ENCODE results near the gene SLC13A4.
A peak's percentile ranks its signal among the peaks of the same experiment; 100 is the strongest.

SLC13A4 gene

DNA sequence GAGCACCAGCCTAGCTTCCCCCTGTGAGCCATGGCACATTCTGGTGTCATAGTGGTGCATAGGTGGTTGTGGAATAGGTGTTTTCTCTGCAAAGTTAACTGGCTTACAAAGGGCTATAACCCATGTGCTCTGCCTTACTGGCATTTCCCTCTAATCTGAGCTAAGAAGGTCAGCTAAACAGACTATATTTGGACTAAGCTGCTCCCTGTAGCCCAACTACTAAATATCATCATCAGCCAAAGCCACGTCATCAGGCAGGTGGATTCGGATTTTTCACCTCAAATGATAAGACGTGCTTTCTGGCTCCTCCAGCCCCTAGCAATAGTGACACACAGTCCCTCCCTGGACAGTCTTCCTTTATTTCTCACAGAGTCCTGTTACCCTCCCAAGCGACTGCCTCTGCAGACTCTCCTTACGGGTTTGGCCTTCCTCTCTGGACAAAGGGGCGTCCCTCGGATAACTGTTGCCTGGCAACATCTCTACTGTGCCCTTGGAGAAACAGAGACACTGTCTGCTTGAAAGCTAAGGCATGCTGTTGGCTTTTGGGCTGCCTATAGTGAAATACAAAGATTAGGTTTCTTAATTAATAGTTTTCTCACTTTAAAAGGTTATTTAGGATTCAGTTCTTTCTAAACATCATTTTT lies 9.1 kb downstream of the SLC13A4 start:
- no peak for DNase-seq (ENCODE audit: low read depth)

DNA sequence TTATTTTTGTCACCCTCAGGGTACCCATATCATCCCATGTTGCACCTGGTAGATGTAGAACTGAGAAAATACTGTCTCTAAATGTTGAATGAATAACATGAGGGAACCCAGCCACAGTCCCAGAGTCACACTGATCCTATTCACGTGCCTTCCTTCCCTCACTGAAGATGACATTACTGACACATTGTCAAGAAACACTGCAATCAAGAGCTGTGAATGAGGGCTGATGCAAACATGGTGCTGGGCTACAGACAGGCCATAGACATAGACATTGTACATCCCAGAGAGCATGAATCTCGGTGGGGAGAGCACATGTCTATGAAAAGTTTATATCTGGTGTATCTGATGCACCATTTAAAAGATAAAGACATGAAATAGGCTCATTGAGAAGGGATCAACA lies 9.8 kb downstream of the SLC13A4 start:
- no peak for DNase-seq (ENCODE audit: low read depth)

DNA sequence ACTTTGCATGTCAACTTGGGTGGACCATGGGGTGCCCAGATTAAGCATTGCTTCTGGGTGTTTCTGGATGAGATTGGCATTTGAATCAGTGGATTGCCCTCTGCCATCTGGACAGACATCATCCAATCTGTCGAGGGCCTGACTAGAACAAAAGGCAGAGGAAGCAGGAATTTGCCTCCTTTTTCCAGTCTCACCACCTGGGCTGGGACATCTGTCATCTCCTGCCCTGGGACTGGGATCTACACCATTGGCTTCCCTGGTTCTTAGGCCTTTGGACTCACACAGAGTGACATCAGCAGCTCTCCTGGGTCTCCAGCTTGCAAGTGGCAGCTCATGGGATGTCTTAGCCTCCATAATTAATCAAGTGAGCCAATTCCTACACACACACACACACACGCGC lies 10.3 kb downstream of the SLC13A4 start:
- no peak for DNase-seq (ENCODE audit: low read depth)

DNA sequence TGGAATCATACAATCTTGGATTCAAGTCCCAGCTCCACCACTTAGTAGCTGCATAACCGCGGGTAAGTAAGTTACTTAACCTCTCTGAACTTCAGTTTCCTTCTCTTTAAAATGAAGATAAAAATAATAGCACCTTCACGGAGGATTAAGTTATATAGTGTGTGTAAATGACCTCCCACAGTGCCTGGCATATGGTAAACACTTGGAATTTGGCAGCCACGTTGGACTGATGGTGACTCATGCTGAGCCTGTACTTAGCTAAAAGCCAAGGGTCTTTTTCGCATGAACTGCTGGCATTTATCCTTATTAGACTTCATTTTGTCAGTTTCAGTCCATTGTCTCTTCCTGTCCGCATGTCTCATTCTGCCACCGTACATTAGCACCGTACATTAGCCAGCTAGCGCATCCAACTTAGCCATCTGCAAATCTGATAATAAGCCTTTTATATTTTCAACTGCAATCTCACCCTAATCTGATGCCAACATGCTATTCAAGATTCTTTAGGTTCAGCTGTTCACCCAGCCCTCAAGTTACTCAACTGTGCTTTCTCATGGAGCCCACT lies 11.2 kb downstream of the SLC13A4 start:
- peak; percentile 80 for DNase-seq (ENCODE audit: low read depth)

DNA sequence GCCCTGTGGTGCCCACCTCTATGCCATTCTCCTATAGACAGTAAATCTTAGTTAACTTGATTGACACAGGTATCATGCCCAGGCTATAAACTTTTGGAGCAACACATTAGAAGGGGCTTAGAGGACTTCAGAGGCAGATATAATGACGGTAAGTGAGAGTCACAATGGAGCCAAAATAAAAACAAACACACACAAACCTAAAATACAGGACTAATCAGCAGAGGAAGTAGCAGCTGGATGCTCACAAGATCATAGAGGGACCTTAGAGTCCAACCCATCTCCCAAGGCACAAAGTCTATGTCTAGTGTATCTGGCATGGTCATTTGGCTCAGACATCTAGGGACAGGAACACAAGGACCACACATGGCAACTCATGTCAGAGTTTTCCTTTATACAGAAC lies 12.3 kb downstream of the SLC13A4 start:
- DNase-seq (ENCODE audit: low read depth) = no peak

DNA sequence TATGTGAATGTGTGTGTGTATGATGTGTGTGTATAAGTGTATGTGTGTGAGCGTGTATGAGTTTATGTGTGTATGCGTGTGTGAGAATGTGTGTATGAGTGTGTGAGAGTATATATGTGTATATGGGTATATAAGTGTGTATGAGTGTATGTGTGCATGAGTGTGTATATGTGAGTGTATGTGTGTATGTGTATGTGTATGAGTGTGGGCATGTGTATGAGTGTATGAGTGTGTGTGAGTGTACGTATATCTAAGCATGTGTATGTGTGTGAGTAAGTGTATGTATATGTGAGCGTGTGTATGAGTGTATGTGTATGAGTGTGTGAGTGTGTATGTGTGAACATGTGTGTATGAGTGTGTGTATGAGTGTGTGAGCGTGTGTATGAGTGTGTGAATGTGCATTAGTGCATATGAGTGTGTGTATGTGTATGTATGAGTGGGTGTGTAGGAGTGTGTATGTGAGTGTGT lies 12.9 kb downstream of the SLC13A4 start:
- no peak for DNase-seq (ENCODE audit: low read depth)

DNA sequence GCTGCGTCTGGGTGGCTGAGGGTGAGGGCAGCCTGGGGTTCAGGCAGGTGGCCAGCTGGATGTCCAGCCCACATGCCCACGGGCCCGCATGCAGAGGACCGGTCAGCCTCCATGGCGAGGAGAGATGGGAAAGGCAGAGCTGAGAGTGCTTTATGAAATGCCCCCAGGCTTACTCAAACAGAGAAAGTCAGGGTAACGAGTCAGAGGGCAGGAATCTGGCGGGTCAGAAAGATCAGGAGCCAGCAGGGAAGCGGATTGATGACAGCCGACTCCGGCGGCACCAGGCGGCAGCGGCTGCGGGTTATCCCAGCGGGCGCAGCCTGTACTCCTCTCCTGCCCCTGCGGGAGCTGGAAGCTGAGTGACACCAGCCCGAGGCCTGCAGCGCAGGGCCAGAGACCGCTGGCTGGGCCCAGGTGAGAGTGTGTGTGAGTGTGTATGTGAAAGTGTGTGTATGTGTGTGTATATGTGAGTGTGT lies 13.4 kb downstream of the SLC13A4 start:
- DNase-seq (ENCODE audit: low read depth) = peak; percentile 77

DNA sequence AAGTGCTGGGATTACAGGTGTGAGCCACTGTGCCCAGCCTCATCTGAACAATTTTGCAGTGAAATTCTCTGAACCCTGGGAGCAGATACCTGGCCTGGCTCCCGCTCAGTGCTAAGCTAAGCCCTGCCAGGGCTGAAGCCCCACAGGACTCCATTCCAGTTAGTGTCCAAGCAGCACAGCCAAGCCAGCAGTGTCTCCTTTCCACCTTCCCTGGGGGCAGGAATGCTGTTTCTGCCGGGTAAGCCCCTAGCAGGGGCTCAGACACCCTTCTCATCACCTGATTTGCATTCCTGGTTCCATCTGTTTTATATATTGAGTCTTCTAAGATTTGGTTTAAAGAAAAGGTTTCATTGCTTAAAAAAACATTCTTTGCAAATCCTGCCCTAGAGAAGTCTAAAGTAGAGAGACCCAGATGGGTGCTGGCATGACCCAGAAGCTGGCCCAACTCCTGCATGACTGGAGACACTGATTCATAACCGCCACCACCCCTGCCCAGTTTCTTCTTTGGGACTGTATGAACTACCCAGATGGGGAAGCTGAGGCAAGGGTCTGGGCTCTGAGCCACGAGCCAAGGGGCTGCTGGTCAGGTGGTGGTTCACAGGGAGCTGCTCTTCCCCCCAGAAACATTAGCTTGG lies 14.0 kb downstream of the SLC13A4 start:
- DNase-seq (ENCODE audit: low read depth) = peak; percentile 60

DNA sequence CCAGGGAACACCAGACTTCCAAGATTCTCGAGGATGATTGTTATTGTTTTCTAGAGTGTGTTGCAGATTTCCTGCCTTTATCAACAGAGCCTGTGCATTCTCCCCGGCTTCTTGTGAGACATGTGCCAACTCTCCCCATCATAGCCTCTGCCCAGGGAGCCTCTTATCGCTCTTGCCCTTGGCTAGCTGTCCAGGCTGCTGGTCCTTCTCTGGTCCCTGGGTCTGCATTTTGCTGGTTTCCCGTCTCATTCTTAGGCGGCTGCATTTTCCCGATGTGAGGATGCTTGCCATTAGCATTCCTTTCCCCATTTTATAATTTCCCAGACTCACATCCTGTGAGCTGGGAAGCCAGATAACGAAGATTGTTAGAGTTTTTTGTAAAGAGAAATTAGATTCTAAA lies 15.2 kb downstream of the SLC13A4 start:
- no peak for DNase-seq (ENCODE audit: low read depth)

DNA sequence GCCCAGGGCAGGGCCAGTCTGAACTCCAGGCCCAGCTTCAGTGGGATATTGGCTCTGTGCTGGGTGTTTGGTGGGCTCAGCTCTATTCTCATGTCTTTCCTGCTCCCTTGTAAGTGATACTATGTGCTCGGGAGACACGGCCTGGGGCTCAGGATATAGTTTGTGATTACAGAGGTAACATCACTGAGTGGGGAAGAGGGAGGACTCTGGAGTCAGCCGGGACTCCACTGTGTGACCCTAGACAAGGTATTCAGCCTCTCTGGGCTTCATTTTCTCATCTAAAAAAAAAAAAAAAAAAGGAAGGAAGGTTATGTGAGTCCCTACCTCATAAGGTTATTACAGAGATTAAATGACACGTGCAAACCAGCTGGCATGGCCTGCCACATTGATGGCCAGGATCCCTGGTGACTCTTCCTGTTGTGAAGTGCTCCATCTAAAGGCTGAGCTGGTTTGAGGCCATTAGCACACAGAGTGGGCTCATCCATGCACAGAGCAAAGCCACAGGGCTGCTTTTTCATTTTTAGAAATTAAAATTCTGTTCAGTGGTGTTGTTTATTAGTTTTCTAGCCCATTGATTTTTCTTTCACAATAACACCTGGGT lies 15.7 kb downstream of the SLC13A4 start:
- no peak for DNase-seq (ENCODE audit: low read depth)

DNA sequence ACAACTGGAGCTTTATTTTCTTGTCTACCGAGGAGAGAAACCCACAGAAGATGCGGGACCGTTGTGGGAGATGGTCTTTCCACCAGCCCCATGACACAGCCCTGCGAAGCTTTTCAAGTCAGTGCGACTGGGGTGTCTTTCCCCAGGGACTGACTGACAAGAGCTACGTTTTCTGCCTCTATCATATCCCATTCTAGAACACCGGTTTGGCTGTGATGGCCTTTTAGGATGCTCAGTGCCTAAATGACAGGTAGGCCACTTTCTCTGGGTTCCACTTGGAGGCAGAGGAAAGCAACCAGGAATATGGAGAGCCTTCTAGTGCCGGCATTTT lies 16.9 kb downstream of the SLC13A4 start:
- DNase-seq (ENCODE audit: low read depth) = no peak

DNA sequence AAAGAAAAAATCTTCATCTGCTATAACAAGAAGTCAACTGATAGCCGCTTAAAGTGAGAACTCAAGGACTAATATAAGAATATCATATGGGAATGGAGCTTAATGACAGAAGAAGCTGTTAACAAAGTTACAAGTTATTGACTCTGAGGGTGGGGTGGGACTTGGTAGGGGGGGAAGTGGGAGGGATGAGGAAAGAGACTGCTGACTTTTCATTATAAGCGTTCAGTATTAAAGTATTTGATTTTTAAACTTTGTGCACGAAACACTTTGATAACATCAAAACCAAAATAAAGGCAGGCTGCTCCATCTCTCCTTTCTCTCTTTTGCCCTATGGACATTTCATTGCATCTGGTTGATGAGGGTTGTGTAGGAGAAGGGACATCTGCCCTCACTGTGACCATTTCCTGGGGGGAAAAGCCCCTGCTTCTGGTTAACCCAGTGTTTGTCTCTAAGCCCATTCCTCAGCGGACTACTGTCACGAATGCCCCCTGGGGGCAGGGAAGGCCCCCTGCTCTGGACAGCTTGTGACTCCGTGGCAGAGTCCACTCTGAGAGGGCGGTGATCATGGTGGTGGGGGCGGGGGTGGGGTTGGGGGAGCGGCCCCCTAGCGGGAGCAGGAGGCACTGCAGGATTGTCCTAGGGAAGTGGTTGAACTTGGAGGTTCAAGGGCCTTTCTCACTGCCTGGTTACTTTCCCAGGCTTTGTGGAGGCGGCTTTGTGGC lies 17.4 kb downstream of the SLC13A4 start:
- no peak for DNase-seq (ENCODE audit: low read depth)

DNA sequence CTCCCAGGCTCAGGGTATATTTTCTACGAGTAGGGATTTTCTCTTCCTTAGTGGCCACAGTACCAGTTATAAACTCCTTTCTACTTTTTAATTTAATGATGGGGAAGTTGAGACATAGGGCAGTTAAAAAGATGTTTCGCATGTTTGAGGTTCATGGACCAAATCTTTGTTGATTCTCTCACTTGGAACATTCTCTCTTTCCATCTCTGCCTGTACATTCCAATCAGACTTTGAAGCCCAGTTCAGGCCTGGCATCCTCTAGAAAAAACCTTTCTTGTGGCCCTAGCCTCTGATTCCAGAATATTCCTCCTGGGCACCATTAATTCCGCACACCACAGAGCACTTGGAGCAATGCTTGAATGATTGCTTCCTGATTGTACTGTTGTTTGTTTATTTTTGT lies 18.5 kb downstream of the SLC13A4 start:
- peak; percentile 29 for DNase-seq (ENCODE audit: low read depth)

DNA sequence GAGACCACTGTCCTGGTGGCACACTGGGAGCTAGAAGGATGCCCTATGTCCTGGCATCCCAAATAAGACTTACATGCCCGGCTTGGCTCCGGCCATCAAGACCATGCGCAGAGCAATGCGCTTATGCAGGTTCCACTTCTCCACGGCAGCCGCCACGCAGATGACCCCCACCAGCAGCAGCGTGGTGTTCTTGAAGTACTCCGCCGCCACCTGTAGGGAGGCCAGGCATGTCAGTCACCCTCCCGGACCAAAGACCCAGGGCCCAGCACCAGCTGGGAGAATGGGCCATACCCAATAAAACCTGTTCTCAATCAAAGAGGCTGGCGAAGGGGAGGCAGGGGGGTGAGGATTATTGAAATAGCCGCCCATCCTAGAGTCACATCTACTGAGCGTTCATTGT lies 19.9 kb downstream of the SLC13A4 start:
- DNase-seq (ENCODE audit: low read depth) = no peak

DNA sequence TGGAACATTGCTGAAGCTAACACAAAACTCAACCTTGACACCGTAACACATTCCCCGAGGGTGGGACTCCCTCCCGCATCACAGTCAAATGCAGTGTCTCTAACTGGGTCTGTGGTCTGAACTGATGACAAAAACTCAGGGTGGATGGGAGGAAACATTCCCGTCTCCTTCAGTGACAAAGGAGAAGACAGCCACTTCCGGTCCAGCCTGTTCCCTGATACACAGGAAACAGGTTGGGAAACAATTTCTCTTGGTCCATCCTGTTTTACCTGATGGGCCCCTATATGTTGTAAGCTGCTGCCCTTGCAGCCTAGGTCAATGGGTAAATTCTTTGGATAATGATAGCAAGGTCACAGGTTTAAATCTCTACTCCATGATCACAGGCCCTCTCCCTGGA lies 20.4 kb downstream of the SLC13A4 start:
- DNase-seq (ENCODE audit: low read depth) = no peak

DNA sequence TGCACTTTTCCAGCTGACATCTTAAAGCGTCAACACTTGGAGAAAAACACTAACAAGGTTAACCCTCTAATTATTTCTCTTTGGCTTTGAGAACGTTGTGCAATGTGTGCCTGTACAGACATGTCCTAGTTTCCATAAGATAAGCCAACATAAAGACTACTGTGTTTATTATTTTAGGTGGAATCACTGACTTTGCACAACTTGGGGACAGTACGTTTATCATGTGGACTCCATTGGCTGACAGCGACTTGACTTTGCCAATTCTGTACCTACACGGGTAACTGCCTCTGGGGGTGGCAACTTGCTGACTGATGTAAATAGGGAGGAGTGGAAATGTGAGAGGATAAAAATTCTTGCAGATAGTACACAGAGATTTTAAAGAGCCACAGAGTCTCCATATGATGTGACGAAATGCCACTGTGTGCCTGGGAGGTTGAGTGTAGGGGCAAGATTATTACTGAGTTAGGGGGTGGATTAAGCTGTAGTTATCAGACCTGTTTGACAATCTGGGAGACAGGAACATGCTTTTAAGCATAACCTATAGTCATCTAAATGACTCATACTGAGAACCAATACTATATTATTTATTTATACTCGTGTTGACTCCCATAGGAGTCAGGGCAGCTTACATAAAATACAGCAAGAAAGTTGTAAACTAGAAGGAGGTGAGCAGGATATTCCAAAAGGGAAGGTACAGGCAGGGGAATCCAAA lies 21.0 kb downstream of the SLC13A4 start:
- peak; percentile 54 for DNase-seq (ENCODE audit: low read depth)

DNA sequence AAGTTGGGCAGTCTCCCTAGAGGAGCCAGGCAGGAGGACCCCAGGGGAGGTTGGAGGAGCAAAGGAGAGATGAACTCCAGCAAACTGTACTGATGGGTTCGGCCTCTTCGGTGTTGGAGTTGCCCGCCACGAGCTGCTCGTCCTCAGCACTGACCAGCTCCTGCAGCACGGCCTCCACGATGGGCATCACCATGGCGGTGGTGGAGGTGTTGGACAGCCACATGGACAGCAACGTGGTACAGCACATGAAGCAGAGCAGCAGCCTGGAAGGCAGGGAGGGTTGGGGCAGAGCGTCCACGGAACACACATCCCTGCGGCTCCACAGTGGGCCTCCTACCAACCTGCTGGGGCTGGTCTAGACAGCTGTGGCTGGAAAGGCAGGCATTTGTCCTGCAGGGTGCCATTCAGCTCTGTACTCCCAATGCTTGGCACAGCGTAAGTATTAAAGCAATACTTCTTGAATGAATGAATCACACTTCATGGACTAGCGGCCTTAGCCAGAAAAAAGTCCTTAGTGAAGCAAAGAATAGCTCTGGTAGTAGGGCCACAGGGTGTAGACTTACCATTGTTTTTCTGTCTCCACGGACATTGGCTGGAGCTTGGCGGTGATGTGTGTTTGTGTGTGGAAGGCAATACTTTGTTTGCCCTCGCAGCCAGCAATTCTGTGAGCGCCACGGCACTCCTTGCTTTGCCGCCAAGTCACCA lies 21.8 kb downstream of the SLC13A4 start:
- DNase-seq (ENCODE audit: low read depth) = peak; percentile 26

DNA sequence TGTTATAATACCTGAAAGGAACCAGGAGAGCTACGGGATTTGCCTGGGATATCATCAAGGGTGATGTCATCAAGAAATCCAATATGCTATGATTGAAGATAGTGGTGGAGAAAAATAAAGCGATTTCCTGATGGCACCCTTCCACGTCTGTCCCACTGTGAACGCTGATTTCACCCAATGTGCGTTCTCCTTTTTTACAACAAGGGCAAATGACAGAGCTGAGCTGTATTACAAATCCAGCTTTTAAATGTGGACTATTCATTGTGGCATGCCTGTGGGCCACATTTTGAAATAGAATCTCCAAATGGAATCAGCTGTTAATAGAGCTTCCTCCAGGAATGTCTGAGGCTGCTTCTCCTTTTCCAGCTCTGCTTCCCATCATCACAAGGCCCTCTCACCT lies 23.3 kb downstream of the SLC13A4 start:
- no peak for DNase-seq (ENCODE audit: low read depth)

DNA sequence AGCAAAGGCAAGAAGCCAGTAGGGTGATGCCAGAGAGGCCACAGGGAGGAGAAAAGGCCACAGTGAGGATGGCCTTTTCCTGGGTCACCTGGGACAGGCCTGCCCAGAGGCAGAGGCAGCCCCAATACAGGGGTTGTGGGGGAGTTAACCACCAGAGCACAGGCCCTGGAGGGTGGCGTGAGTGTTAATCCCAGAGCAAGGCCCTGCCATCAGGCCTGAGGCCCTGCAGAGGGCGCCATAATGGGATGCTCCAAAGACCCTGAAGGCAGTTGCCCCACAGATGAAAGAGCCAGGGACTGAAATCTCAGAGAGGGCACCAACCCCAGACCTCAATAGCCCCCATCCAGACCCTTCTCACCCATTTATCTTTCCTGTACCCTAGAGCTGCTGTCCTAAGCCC lies 23.9 kb downstream of the SLC13A4 start:
- DNase-seq (ENCODE audit: low read depth) = no peak

DNA sequence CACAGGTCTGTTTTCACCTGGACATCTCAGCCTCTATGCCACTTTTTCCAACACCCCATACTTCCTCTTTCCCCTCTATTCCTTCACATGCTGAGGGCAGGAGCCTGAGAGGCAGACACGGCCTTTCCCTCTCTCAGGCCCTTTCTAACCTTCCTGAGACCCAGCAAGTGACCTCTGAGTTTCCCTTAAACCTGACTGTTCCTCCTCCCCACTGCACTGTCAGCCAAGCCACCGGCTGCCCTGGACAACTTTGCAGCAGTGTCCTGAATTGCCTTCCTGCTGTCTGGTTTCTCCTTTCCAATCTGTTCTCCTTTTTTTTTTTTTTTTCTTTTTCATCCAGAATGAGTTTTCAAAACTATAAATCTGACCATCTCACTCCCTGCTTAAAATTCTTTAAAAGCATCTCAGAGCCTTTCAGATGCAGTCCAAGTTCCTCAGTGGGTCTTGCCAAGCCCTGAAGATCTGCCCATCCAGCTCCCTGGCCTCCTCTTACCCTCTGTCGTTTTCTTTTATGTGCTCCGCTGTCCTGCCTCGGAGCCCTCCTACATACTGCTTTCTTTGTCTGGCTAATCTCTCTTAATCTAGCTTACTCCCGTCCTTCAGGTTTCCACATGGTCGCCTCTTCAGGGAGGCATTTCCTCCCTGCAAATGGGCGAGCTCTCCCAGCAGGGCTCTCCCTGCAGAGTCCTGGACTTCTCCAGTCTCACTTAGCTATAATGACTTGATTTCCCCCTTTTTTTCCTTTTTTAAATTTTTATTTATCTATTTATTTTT lies 30.5 kb downstream of the SLC13A4 start:
- DNase-seq (ENCODE audit: low read depth) = no peak

DNA sequence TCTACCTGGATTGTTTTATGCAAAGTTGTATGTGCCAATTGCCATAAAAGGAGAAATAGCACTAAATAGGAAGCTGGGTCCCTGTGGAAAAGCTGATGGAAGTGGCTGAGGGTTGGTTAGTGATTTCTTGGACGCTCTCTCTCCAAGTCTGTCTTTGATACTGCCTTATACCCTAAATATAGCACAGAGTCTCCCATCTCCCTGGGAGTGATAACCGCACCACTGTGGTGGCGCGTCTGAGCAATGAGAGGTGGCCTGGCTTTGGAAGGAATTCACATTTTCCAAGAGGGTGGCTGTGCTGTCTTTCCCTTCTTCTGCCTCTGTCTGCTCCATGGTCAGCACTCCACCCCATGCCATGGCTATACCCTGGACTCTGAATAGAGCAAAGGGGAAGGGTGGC lies 34.4 kb downstream of the SLC13A4 start:
- no peak for DNase-seq (ENCODE audit: low read depth)

Data from fibroblast of gingiva (primary cell).